ENCODE measurements around the gene SLC22A15. TPM values are rescaled to one million over a fixed set of nuclear protein-coding genes. Genes with fewer than 3 reads are reported as not detected.

The SLC22A15 gene
- polyA plus RNA-seq, 1 donor (not counting 4 experiments of a cell fraction or from before 2014, with no cell fraction given) = 14.9 TPM

DNA sequence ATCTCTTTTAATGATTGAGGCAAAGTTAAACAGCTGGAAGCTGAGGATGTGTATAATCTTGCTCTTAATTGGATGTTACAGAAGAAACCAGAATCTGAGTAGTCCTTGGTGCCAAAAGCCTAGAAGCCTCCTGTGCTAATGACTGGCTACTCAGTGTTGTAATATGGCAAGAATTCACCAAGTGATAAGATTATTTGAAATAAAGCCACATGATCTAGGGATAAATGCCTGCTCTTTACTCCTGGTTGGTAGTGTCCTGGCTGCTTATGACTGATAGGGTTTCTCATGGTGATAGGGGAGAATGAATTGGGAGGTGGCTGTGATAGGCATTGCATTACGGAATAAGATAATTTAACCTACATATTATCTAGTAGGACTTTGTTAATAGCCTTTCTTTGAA is 121.3 kb downstream of the SLC22A15 start:
- Histone ChIP-seq H2AFZ (ENCODE audit: control insufficient read depth, low read length) (no peak overlapping the region), H3K27ac (ENCODE audit: control insufficient read depth, insufficient read depth, low read length) (no peak overlapping the region), H4K20me1 (ENCODE audit: control insufficient read depth, extremely low read depth, insufficient read depth, low read length) (no peaks in the 10 kb centered on the region), H3K9ac (ENCODE audit: control insufficient read depth, extremely low read depth, insufficient read depth, low read length) (no peak overlapping the region), H3K79me2 (ENCODE audit: control insufficient read depth, insufficient read depth, low read length) (no peaks in the 10 kb centered on the region), H3K9me3 (ENCODE audit: control insufficient read depth, low read depth, low read length) (no peaks in the 10 kb centered on the region), H3K4me2 (ENCODE audit: control insufficient read depth, extremely low read depth, insufficient read depth, low read depth, low read length) (no peak overlapping the region), H3K4me1 (ENCODE audit: control insufficient read depth, extremely low read depth, insufficient read depth, low read length) (no peaks in the 10 kb centered on the region), H3K36me3 (ENCODE audit: control insufficient read depth in 2 of 2, extremely low read depth in 1 of 2, insufficient read depth in 2 of 2, low read length in 2 of 2) (peaks cover 2% of the 10 kb centered on the region in 2 experiments), H3K27me3 (ENCODE audit: control insufficient read depth, extremely low read depth, insufficient read depth, low read length) (no peaks in the 10 kb centered on the region), H3K9me1 (ENCODE audit: control insufficient read depth, extremely low read depth, insufficient read depth, low read length) (no peaks in the 10 kb centered on the region), H3K4me3 (ENCODE audit: control insufficient read depth in 2 of 3, extremely low read depth in 1 of 3, insufficient read depth in 2 of 3, low read depth in 1 of 3, low read length in 3 of 3) (no peak overlapping the region)
- DNase-seq (ENCODE audit: low read depth, low spot score) (no peak), FAIRE-seq (no peak)
- dilution Hi-C loops (cut with MboI; ENCODE audit: extremely low pct_ligation_motif_present, low sequenced_read_pairs) = no loop called here
- TF ChIP-seq EZH2 (IDR thresholded peaks at IDR 0.05; ENCODE audit: low read length) = no peak
- TF ChIP-seq, protein P1, sequence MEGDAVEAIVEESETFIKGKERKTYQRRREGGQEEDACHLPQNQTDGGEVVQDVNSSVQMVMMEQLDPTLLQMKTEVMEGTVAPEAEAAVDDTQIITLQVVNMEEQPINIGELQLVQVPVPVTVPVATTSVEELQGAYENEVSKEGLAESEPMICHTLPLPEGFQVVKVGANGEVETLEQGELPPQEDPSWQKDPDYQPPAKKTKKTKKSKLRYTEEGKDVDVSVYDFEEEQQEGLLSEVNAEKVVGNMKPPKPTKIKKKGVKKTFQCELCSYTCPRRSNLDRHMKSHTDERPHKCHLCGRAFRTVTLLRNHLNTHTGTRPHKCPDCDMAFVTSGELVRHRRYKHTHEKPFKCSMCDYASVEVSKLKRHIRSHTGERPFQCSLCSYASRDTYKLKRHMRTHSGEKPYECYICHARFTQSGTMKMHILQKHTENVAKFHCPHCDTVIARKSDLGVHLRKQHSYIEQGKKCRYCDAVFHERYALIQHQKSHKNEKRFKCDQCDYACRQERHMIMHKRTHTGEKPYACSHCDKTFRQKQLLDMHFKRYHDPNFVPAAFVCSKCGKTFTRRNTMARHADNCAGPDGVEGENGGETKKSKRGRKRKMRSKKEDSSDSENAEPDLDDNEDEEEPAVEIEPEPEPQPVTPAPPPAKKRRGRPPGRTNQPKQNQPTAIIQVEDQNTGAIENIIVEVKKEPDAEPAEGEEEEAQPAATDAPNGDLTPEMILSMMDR (optimal IDR thresholded peaks at IDR 0.05 in 1 of 3, IDR thresholded peaks at IDR 0.05 in 1 of 3, conservative IDR thresholded peaks at IDR 0.05 in 1 of 3; ENCODE audit: extremely low read depth in 1 of 3, insufficient read depth in 2 of 3, low read length in 3 of 3) = no peak

DNA sequence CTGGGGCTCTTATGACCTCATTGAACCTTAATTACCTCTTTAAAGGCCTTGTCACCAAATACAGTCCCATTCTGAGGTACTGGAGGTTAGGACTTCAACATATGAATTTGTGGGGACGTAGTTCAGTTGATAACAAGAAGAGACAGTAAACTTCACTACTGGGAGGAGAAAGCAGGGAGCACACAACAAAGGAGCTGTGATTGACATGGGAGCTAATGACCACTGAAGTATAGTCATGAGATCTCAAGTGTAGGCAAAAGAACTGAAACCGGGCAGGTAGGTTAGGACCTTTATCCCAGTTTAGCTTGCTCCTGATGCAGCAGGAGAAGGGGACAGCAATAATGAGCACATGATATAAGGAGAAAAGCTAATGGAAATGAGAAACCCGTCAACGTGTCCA is 123.1 kb downstream of the SLC22A15 start:
- no peaks in the 10 kb centered on the region for H3K9me3 ChIP-seq (ENCODE audit: control insufficient read depth, low read depth, low read length)
- H3K9me1 ChIP-seq (ENCODE audit: control insufficient read depth, extremely low read depth, insufficient read depth, low read length) = no peaks in the 10 kb centered on the region
- peaks cover 2% of the 10 kb centered on the region in 2 experiments for H3K36me3 ChIP-seq (ENCODE audit: control insufficient read depth in 2 of 2, extremely low read depth in 1 of 2, insufficient read depth in 2 of 2, low read length in 2 of 2)
- no peaks in the 10 kb centered on the region for H3K4me1 ChIP-seq (ENCODE audit: control insufficient read depth, extremely low read depth, insufficient read depth, low read length)
- no peak for DNase-seq (ENCODE audit: low read depth, low spot score)
- TF ChIP-seq, protein P1 (optimal IDR thresholded peaks at IDR 0.05 in 1 of 3, IDR thresholded peaks at IDR 0.05 in 1 of 3, conservative IDR thresholded peaks at IDR 0.05 in 1 of 3; ENCODE audit: extremely low read depth in 1 of 3, insufficient read depth in 2 of 3, low read length in 3 of 3) = no peak
- TF ChIP-seq EZH2 (IDR thresholded peaks at IDR 0.05; ENCODE audit: low read length) = no peak
- H3K27ac ChIP-seq (ENCODE audit: control insufficient read depth, insufficient read depth, low read length) = no peak overlapping the region
- no peaks in the 10 kb centered on the region for H3K27me3 ChIP-seq (ENCODE audit: control insufficient read depth, extremely low read depth, insufficient read depth, low read length)
- H3K9ac ChIP-seq (ENCODE audit: control insufficient read depth, extremely low read depth, insufficient read depth, low read length) = no peak overlapping the region
- no peak overlapping the region for H2AFZ ChIP-seq (ENCODE audit: control insufficient read depth, low read length)
- H4K20me1 ChIP-seq (ENCODE audit: control insufficient read depth, extremely low read depth, insufficient read depth, low read length) = no peaks in the 10 kb centered on the region
- no peaks in the 10 kb centered on the region for H3K79me2 ChIP-seq (ENCODE audit: control insufficient read depth, insufficient read depth, low read length)
- dilution Hi-C loops (cut with MboI; ENCODE audit: extremely low pct_ligation_motif_present, low sequenced_read_pairs) = no loop called here
- no peak for FAIRE-seq
- H3K4me2 ChIP-seq (ENCODE audit: control insufficient read depth, extremely low read depth, insufficient read depth, low read depth, low read length) = no peak overlapping the region
- H3K4me3 ChIP-seq (ENCODE audit: control insufficient read depth in 2 of 3, extremely low read depth in 1 of 3, insufficient read depth in 2 of 3, low read depth in 1 of 3, low read length in 3 of 3) = no peak overlapping the region

Measured in keratinocyte (primary cell).